ENCODE data around the gene DCTD. TPM values are rescaled to one million over a fixed set of nuclear protein-coding genes. Genes with fewer than 3 reads are reported as not detected.

Gene DCTD
- total and polyA plus RNA-seq, 2 of the 13 experiments (the other 11 are each of a cell fraction or from before 2014, with no cell fraction given), result 85.1 to 95.3 TPM

- TF ChIP-seq ZNF407 (CRISPR knock-in tag; IDR thresholded peaks at IDR 0.05; ENCODE audit: not compliant biosample characterization), result no peak
- TF ChIP-seq ZNF773 (CRISPR knock-in tag; IDR thresholded peaks at IDR 0.05; ENCODE audit: borderline replicate concordance), result 0 out of 2 replicates have a peak, but pooled peaks have one; percentile 64
- peak; percentile 79; the same call in 1 of the 2 replicates for TF ChIP-seq MIER3 (CRISPR knock-in tag; IDR thresholded peaks at IDR 0.05; ENCODE audit: borderline replicate concordance)
- TF ChIP-seq, protein P1, sequence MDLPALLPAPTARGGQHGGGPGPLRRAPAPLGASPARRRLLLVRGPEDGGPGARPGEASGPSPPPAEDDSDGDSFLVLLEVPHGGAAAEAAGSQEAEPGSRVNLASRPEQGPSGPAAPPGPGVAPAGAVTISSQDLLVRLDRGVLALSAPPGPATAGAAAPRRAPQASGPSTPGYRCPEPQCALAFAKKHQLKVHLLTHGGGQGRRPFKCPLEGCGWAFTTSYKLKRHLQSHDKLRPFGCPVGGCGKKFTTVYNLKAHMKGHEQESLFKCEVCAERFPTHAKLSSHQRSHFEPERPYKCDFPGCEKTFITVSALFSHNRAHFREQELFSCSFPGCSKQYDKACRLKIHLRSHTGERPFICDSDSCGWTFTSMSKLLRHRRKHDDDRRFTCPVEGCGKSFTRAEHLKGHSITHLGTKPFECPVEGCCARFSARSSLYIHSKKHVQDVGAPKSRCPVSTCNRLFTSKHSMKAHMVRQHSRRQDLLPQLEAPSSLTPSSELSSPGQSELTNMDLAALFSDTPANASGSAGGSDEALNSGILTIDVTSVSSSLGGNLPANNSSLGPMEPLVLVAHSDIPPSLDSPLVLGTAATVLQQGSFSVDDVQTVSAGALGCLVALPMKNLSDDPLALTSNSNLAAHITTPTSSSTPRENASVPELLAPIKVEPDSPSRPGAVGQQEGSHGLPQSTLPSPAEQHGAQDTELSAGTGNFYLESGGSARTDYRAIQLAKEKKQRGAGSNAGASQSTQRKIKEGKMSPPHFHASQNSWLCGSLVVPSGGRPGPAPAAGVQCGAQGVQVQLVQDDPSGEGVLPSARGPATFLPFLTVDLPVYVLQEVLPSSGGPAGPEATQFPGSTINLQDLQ (CRISPR knock-in tag; IDR thresholded peaks at IDR 0.05), result 0 out of 2 replicates have a peak, but pooled peaks have one; percentile 32
- TF ChIP-seq ZBTB1 (CRISPR knock-in tag; IDR thresholded peaks at IDR 0.05; ENCODE audit: borderline replicate concordance), result no peak
- peak; percentile 90 for TF ChIP-seq ARNTL (CRISPR knock-in tag; IDR thresholded peaks at IDR 0.05)
- no peak for TF ChIP-seq ZNF343 (CRISPR knock-in tag; IDR thresholded peaks at IDR 0.05)
- no peak for TF ChIP-seq SRSF9 (IDR thresholded peaks at IDR 0.05; ENCODE audit: borderline replicate concordance, insufficient read depth, low read depth, low read length, poor library complexity, severe bottlenecking)
- TF ChIP-seq, protein P2, sequence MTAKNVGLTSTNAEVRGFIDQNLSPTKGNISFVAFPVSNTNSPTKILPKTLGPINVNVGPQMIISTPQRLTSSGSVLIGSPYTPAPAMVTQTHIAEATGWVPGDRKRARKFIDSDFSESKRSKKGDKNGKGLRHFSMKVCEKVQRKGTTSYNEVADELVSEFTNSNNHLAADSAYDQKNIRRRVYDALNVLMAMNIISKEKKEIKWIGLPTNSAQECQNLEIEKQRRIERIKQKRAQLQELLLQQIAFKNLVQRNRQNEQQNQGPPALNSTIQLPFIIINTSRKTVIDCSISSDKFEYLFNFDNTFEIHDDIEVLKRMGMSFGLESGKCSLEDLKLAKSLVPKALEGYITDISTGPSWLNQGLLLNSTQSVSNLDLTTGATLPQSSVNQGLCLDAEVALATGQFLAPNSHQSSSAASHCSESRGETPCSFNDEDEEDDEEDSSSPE (CRISPR knock-in tag; IDR thresholded peaks at IDR 0.05), result peak; percentile 68
- TF ChIP-seq RFX1 (IDR thresholded peaks at IDR 0.05), result no peak
- TF ChIP-seq ZNF772 (CRISPR knock-in tag; IDR thresholded peaks at IDR 0.05), result peak; percentile 86
- peak; percentile 19 for TF ChIP-seq ZNF883 (CRISPR knock-in tag; IDR thresholded peaks at IDR 0.05; ENCODE audit: not compliant biosample characterization)
- no peak for TF ChIP-seq U2AF2 (IDR thresholded peaks at IDR 0.05; ENCODE audit: low read depth, low read length)
- no peak for TF ChIP-seq MBNL3 (CRISPR knock-in tag; conservative IDR thresholded peaks at IDR 0.05)
- TF ChIP-seq ZNF530 (CRISPR knock-in tag; IDR thresholded peaks at IDR 0.05; ENCODE audit: low read depth), result no peak
- no peak for TF ChIP-seq ZNF563 (CRISPR knock-in tag; IDR thresholded peaks at IDR 0.05)
- peak; percentile 64; the same call in 1 of the 2 replicates for TF ChIP-seq DMAP1 (CRISPR knock-in tag; IDR thresholded peaks at IDR 0.05)
These were observed 21.3 kb downstream of the DCTD start (continued) for GRCh38 chr4:182895791-182896292.

All from HepG2 (cell line).